NCI-H146 treated with DMSO at 0.1 percent for 48 hours (cell line): Measurements from ENCODE around the gene PKIG.

Experiments used
- DNase-seq: peaks from one replicate; lab custom pipeline; 2025; ENCODE audit not compliant: unreplicated experiment; lab: John Stamatoyannopoulos, UW

Gene PKIG

DNA sequence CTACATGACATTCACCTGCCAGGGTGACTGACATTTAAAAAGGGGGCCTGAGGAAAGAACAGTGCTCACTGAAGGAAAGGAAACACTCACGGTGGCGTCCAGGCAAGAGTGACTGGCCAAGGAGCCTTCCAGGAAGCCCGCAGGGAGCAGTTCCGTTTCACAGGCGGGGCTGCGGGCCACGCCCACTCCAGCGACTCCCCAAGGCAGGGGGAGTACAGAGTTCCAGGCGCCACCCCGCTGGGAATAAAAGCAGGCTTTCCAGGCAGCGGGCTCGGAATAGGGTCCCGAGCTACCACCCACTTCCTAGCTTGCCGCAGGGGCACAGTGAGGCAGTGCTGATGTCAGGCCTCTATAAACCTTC, 34.2 kb downstream of the PKIG start:
- no peak for DNase-seq

DNA sequence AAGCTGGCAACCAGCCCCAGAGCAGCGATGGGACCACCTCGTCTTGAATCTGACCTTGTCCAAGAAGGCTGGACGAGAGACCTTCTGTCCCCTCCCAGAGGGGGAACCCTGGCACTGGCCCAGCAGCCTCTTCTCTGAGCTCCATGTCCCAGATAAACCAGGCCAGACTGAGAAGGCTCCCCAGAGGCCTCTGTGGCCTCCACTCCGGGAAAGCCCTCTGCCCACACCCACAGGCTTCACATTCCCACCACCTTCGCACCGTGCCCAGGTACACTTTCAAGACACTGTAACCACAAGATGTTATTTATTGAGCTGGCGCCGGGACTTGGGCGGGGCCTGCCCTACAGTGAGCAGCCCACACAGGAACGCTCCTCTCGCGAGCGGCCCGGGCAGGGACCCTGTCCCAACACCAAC, 35.9 kb downstream of the PKIG start:
- no peak for DNase-seq

DNA sequence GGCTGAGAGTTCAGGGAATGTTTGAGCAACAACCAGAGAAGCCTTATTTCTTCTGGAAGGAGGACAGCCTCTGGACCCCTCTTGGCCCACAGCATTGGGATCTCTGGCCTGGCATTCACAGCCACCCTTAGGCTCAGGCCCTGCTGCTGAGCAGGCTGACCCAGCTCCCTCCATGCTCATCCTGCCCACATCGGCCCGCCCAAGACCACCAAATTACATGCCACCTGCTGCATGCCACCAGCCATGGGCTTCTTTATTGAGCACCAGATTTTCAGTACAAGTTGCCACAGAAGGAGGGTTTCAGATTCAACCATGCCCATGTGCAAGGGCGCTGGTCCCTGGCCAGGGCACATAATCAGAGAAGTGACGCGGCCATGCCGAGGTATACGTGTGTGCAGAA, 36.9 kb downstream of the PKIG start:
- DNase-seq = no peak

DNA sequence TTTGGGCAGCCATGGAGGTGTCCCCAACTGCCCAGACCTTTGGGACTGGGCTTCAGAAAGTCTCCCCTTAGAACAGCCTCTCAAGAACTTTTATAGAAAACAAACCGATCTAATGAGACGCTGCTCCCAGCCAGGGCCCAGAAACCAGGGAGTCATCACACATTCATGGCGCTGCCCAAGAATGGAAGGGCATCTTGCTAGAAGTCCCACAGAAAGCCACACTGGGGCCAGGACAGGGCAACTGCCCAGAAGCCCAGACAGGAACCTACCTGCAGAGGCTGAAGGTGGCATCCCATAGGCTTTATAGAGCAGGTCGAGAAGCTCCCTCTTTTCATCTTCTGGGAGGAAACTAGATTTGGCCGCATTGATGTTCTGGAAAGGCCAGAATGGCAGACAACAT, 37.7 kb downstream of the PKIG start:
- DNase-seq = no peak

DNA sequence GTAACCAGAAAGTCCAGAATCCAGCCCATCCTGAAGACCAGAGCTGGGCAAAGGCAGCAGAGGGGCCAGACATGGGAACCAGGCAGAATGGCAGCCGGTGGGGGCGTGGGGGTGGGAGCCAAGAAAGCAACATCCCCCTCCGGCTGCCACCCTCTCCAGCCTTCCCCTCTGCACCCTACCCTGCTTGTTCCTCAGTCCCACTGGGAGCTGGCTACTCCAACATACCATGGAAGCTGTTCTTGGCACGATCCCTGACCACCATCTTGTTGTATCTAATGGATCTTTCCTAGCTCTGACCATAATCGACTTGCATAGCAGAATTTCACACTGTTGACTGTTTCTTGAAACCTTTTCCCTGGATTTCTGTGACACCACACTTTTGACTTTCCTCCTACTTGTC, 38.9 kb downstream of the PKIG start:
- DNase-seq = no peak

DNA sequence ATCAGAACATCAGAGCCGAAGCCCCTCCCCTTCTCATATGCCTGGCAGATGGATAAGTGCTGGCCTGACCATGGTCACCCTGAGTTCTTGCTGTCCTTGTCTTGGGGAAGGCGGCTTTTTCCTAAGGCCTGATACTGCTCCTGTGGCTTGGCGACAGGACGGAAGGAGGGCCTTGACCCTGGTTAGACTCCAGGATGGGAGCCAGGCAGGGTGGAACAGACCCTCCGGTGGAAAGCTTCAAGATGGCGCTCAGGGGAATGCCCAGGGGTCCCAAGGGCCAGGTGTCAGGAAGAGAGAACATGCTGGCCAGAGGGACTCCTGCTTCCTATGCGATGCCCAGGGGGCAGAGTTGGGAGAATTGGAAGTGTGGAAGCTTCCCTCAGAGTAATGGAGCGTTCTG, 39.6 kb downstream of the PKIG start:
- DNase-seq = no peak

DNA sequence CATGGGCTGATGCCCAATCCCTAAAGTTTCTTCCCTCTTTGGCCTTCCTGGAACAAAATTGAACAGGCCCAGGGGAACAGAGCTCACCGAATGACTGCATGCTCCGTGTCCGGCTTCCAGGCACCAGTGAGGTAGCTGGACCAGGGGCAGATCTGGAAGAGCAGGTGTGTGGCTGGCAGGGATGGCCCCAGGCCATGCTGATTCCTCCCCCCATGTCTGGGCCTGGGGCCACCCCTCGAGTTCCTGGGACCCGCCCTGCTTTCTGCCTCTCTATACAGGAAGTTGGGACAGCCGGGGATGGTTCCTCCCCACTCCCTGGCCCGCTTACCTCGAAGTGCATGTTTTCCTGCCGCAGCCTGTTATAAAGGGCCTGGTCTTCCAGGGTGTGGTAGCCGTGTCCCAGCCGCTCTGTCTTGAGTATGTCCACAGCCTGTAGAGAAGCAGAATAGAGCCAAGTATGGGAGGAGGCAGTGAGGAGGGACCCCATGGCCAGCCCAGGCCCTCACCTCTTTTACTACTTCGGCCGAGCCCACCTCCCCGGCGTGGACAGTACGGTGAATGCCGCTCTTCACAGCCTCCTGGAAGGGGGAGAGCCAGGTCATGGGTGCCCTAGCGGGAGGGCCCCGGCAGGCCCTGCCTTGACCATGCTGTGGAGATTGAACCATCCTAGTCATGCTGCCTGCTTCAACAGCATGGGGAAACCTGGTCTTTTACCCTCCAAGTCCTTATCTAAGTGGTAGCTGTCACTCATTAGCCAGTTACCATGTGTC, 40.3 kb downstream of the PKIG start:
- DNase-seq = no peak

DNA sequence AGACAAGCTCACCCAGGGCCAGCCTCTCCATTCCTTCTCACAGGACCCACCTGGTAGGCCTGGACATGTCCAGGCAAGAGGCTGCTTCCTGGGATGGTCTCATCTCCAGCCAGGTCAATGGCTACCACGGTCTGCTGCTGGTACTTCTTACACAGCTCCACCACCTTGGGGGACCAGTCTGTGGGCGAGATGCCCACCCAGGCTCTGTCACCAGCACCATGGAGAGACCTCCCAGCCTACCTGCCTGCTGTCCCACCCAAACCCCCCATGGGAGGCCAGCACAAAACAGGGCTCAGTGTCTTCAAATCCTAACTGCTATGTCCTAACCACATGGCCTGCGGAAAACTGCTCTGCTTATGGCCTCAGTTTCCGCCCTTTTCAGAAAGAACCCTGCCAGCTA, 41.8 kb downstream of the PKIG start:
- no peak for DNase-seq

DNA sequence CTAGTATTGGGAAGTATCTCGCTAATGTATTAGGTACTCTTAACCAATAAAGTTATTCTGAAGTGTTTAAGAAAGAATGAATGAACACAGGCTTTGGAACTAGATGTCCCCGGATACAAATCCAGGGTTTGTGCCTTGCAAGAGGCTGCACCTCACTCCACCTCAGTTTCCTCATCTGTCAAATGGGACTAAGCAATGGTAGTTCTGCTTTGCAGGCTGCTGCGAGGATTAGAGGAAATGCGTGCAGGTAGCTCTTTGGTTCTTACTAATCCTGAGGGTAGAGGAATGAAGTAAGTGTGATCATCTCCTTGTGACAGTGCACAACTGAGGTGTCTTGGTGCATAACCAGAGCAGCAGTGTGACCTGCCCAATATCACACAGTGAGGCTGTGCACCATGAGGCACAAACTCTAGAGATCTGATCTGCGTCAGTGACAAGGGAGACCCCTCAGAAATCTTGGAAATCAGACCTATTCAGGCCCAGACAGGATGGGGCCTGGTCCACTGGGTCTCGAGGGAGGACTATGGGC, 42.4 kb downstream of the PKIG start:
- DNase-seq = no peak

DNA sequence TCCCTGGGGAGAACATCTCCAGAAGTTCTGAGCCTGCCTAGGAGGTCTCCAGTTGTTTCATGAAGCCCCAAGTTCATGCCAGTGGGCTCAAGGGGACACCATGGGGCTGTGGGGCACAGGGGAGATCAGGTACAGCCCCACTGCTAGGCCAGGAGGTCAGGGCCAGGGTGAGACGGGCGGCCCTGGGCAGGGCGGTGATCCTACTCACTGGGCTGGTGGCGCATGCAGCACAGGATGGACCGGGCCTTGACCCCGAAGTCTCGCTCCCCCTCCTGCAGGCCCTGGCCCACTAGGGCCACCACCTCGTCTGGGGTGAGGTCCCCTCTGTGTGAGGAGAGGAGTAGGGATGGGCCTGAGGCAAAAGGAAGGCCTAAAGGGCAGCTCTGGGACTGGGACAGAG, 43.0 kb downstream of the PKIG start:
- DNase-seq = no peak

DNA sequence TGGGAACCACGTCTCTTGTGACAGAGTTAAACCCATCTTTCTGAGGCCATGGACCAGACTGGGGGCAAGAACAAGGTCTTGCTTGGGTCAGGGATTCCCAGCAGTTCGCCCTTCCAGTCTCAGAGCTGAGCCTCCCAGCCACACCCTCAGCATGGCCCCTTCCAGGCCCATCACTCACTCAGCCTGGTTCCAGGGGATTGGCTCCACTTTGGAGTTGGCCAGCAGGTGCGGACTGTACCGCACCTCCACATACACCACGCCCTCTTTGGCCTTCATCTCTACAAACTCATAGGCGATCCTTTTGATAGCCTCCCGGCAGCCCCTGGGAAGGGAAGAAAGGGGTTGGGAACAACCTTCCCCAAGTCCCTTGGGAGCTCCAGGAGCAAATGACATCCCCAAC, 43.9 kb downstream of the PKIG start:
- no peak for DNase-seq

DNA sequence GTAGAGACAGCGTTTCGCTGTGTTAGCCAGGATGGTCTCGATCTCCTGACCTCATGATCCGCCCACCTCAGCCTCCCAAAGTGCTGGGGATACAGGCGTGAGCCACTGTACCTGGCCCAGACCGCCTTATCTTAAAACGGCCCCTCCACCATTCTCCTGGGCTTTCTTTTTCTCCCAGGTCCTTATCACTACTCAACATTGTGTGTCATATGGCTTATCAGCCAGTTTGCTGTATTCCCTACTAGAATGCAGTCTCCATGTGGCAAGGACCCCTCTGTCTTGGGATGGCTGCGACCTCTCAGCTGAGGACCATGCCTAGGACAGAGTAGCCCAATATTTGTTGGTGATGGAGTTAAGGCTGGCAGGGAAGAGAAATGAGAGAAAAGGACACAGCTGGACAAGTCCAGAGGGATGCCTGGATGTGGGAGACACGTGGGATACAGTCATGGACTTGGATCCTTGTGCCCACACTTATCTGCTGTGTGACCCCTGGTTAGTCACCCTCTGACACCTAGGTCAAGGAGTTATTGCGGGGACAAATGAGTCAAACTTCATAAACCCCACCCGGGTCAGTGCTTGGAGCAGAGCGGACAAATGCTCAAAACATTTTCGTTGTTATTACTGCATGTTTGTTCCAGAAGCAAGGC, 45.1 kb downstream of the PKIG start:
- no peak for DNase-seq

DNA sequence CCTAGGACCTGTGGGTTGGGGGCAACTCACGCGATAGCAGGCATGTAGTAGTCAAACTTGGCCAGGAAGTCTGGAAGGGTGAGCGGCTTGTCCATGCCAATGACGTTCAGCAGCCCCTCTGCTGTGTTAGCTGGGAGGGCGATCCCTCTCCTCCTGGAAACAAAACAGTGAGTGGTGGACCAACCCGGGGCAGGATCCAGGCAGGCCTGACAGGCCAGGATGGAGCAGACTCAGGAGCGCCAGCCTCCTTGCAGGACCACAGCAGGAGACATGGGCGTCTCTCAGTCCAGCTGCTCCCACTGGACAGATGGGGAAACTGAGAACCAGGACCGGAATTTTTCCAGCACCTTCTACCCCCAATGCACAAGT, 46.6 kb downstream of the PKIG start:
- no peak for DNase-seq

DNA sequence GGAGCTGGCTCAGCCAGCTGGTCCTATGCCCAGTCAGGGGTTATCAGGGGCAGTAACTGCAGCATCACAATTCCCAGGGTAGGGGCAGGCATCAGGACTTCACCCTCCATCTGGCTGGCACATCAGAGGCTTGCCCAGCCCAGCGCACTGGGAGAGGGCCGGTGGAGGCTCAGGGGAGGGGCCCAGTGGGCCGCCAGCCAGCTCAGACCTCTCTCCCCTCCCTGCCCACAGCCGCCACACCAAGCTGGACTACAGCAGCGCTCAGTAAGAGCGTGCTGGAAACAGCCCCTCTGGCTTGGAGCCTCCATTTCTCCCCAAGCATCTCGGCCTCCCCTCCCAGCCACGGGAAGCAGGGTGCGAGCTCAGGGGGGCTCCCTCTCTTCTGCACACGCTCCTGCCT, 47.2 kb downstream of the PKIG start:
- DNase-seq = no peak

DNA sequence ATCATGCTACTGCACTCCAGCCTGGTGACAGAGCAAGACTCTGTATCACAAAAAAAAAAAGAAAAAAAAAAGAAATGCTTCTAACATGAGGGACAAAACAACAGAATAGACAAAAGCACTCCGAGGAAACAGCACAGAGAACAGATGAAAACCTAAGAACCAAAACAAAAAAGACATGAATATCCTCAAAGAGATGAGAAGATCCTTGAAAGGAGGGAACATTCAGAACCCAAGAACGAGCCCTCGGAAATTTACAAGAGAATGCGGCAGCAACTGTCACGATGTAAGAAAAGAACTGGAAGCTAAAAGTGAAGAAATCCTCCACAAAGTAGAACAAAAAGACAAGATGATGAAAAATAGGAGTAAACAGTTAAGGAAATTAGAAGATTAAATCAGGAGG, 47.9 kb downstream of the PKIG start:
- no peak for DNase-seq

DNA sequence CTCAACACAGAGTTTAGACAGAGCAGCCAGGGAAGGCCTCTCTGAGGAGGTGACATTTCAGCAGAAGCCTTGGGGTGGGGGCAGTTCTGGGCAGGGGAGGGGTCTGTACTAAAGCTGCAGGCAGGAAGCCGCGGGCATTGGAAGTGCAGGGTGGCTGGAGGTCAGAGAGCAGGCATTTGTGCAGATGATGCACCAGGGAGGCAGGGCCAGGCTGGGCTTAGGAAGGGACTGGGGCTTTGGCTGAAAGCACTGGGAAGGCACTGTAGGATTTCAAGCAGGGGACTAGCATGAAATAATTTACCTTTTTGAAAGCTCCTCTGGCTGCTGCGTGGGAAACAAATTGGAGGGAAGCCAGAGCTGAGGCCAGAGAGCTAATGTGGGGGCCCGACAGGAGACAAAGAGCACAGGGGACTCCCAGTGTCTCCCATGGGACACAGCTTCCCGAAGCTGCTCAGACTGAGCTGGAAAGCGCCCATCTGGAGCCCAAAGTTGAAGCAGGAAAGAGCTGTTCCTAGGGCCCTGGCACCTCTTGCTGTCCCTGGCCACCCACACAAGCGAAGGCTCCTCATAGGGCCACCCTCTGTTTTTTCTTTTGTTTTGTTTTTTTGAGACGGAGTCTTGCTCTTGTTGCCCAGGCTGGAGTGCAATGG, 49.8 kb downstream of the PKIG start:
- no peak for DNase-seq

DNA sequence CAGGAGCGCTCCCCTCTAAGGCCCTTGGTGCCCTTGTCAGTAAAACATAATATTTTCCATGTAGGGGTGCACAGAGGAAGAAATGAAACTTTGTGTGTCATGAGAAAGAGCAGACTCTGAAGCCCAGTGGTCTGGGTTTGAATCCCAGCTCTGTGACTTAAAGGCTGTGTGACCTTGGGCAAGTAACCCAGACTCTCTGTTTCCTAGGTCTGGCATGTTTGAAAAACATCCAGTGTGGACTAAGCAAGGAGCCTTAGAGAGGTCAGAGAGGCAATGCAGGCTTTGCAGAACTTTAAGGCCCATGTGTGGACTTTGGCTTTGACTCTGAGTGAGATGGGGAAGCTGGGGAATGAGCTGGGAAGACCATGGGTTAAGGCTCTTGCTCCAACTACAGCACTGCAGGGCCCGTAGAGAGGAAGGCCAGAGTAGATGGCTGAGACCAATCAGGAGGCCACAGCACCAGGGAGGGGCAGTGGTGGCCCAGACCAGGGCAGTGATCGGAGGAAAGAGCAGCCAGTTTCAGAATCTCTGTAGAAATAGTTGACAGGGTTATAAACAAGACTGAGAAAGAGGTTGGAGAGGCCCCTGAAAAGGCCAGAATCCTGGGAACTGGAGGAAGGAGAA, 50.9 kb downstream of the PKIG start:
- no peak for DNase-seq

DNA sequence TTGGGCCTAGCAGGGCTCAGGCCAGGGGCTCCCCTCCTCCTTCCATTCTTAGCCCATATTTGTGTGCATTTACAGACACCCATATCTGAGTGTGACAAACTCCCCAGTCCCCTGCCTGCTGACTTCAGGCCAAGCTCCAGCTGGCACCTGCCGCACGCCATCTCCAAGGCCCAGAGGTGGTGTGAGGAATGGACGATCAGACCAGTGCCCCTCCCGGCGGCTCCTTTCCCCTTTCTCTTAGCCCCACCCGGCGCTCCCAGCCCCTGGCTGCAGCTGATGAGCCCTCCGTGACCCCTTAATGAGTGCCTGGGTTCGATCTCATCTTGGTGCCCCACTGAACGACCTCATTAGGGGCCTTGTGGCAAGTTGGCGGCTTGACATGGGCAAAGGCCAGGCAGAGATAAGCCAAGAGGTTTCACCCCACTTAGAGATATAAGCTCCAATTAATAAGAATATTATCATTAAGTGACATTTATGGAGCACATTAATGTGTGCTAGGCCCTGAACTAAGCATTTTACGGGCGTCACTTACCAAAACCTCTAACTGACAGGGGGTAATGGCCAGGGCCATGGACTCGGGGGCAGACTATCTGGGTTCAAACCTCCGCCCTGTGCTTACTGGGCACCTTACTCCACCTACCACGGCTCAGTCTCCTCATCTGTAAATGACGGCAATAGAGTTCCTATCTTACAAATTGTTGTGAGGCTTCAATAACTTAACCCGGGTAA, 51.7 kb downstream of the PKIG start:
- DNase-seq = no peak

DNA sequence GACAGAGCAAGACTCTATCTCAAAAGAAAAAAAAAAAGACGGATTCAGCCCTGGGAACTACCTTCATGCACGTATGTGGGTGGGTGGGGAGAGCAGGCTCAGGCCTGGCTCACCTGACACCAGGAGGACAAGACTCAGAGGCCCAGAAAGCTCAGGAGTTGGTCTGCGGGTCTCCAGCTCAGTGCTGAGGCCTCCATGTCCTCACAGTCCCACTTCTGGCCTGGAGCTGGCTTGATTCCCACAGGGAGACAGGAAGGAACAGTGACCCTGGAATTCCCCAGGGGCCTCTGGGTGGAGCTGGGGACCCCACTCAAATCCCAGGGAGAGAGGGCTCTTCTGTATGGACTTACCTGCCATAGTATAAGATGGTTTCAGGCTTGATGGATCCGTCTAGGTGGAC, 53.5 kb downstream of the PKIG start:
- DNase-seq = no peak

DNA sequence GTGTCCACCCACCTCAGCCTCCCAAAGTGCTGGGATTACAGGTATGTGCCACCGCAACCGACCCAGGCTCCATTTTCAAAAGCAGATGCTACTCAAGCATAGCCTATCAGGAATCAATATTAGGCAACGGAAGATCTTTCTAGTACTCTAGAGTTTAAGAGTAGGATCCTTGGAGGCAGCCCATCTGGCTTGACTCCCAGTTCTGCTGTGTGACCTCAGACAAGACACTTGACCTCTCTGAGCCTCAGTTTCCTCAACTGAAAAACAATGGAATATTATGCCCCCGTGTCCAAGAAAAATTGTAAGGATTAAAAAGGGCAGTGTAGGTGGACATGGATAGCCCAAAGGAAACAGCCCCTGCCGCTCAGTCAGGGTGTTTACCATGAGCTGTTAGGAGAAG, 54.7 kb downstream of the PKIG start:
- no peak for DNase-seq
